ENCODE data around the gene APOBEC4. TPM values are rescaled to one million over a fixed set of nuclear protein-coding genes. Genes with fewer than 3 reads are reported as not detected.

Gene APOBEC4
- total and polyA plus RNA-seq, 2 of the 13 experiments (the other 11 are each of a cell fraction or from before 2014, with no cell fraction given), result not detected

- TF ChIP-seq FIP1L1 (IDR thresholded peaks at IDR 0.05; ENCODE audit: borderline replicate concordance, insufficient read depth, low read depth, low read length) (no peak), TEAD3 (CRISPR knock-in tag; optimal IDR thresholded peaks at IDR 0.05; ENCODE audit: borderline replicate concordance) (peak; percentile 99), FOXA3 (CRISPR knock-in tag; IDR thresholded peaks at IDR 0.05) (peak; percentile 98), RELA (CRISPR knock-in tag; IDR thresholded peaks at IDR 0.05) (no peak), SP1 (IDR thresholded peaks at IDR 0.05) (no peak), SP1 (CRISPR knock-in tag; IDR thresholded peaks at IDR 0.05) (no peak), SMAD9 (CRISPR knock-in tag; IDR thresholded peaks at IDR 0.05) (no peak), ARID4A (CRISPR knock-in tag; IDR thresholded peaks at IDR 0.05; ENCODE audit: borderline replicate concordance) (peak; percentile 58; the same call in 1 of the 2 replicates), ZNF235 (CRISPR knock-in tag; IDR thresholded peaks at IDR 0.05; ENCODE audit: borderline replicate concordance) (no peak), ISX (CRISPR knock-in tag; conservative IDR thresholded peaks at IDR 0.05) (no peak), ZNF337 (CRISPR knock-in tag; IDR thresholded peaks at IDR 0.05; ENCODE audit: borderline replicate concordance, low read depth) (no peak), SMAD1 (CRISPR knock-in tag; IDR thresholded peaks at IDR 0.05; ENCODE audit: borderline replicate concordance, low read depth) (no peak), ZNF773 (CRISPR knock-in tag; IDR thresholded peaks at IDR 0.05; ENCODE audit: borderline replicate concordance) (no peak), ETV5 (CRISPR knock-in tag; IDR thresholded peaks at IDR 0.05; ENCODE audit: borderline replicate concordance) (peak; percentile 71; the same call in 1 of the 2 replicates), PRMT3 (CRISPR knock-in tag; IDR thresholded peaks at IDR 0.05; ENCODE audit: borderline replicate concordance, low read depth) (no peak), POLR2AphosphoS5 (IDR thresholded peaks at IDR 0.05; ENCODE audit: low read depth, low read length) (no peak), ZKSCAN5 (CRISPR knock-in tag; IDR thresholded peaks at IDR 0.05) (no peak), LCORL (IDR thresholded peaks at IDR 0.05) (peak; percentile 98), LCORL (CRISPR knock-in tag; IDR thresholded peaks at IDR 0.05) (peak; percentile 91), HOMEZ (CRISPR knock-in tag; IDR thresholded peaks at IDR 0.05; ENCODE audit: low read depth) (peak; percentile 93)
- TF ChIP-seq, protein P1, sequence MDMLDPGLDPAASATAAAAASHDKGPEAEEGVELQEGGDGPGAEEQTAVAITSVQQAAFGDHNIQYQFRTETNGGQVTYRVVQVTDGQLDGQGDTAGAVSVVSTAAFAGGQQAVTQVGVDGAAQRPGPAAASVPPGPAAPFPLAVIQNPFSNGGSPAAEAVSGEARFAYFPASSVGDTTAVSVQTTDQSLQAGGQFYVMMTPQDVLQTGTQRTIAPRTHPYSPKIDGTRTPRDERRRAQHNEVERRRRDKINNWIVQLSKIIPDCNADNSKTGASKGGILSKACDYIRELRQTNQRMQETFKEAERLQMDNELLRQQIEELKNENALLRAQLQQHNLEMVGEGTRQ (IDR thresholded peaks at IDR 0.05; ENCODE audit: low read depth, low read length), result no peak
- TF ChIP-seq, protein P1 (CRISPR knock-in tag; IDR thresholded peaks at IDR 0.05; ENCODE audit: borderline replicate concordance), result no peak
- TF ChIP-seq, protein P2, sequence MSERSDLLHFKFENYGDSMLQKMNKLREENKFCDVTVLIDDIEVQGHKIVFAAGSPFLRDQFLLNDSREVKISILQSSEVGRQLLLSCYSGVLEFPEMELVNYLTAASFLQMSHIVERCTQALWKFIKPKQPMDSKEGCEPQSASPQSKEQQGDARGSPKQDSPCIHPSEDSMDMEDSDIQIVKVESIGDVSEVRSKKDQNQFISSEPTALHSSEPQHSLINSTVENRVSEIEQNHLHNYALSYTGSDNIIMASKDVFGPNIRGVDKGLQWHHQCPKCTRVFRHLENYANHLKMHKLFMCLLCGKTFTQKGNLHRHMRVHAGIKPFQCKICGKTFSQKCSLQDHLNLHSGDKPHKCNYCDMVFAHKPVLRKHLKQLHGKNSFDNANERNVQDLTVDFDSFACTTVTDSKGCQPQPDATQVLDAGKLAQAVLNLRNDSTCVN (CRISPR knock-in tag; IDR thresholded peaks at IDR 0.05; ENCODE audit: borderline replicate concordance), result peak; percentile 53; the same call in 1 of the 2 replicates
Measured at GRCh38 chr1:183699616-183700160, 46.6 kb upstream of the APOBEC4 start (continued).
